ENCODE measurements around the gene RAB34. TPM values are rescaled to one million over a fixed set of nuclear protein-coding genes. Genes with fewer than 3 reads are reported as not detected.
A peak's percentile ranks its signal among the peaks of the same experiment; 100 is the strongest.

RAB34 gene, protein sequence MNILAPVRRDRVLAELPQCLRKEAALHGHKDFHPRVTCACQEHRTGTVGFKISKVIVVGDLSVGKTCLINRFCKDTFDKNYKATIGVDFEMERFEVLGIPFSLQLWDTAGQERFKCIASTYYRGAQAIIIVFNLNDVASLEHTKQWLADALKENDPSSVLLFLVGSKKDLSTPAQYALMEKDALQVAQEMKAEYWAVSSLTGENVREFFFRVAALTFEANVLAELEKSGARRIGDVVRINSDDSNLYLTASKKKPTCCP
- polyA plus RNA-seq (ENCODE audit: insufficient read length in 4 of 4), result 100 to 1,000 TPM; 179 to 191 (median 185) TPM

- peak in 2 of 4 donors; percentile 87 to 90 for DNase-seq (ENCODE audit: low read depth in 4 of 4, low spot score in 3 of 4)
Observed at GRCh38 chr17:28717578-28718332, at the start of gene RAB34. Gene RAB34 (minus strand): TSS chr17:28717868. CDS start chr17:28717266, 602 bp downstream.

DNA sequence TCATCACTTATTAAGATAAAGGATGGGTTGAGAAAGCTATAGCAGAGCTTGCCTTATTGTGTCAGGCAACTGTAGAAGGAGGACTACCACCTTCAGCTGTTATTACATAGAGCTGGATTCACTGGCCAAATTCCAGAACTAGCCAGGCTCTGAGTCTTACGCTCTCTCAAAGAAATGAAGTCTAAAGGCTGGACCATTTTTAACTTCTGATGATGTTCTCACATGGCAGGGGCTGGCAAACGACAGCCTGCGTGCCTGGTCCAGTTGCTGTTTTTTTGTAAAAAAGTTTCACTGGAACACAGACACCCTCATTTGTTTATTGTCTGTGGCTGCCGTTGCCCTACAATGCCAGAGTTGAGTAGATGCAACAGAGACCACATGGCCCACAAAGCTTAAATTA is 47.4 kb upstream of the RAB34 start:
- DNase-seq (ENCODE audit: low read depth in 4 of 4, low spot score in 3 of 4), result no peak

GRCh38 chr17:28763804-28764266 is 46.2 kb upstream of the RAB34 start:
- peak in 1 of 4 donors; percentile 29 for DNase-seq (ENCODE audit: low read depth in 4 of 4, low spot score in 3 of 4)

GRCh38 chr17:28763137-28763799 is 45.6 kb upstream of the RAB34 start:
- no peak for DNase-seq (ENCODE audit: low read depth in 4 of 4, low spot score in 3 of 4)

DNA sequence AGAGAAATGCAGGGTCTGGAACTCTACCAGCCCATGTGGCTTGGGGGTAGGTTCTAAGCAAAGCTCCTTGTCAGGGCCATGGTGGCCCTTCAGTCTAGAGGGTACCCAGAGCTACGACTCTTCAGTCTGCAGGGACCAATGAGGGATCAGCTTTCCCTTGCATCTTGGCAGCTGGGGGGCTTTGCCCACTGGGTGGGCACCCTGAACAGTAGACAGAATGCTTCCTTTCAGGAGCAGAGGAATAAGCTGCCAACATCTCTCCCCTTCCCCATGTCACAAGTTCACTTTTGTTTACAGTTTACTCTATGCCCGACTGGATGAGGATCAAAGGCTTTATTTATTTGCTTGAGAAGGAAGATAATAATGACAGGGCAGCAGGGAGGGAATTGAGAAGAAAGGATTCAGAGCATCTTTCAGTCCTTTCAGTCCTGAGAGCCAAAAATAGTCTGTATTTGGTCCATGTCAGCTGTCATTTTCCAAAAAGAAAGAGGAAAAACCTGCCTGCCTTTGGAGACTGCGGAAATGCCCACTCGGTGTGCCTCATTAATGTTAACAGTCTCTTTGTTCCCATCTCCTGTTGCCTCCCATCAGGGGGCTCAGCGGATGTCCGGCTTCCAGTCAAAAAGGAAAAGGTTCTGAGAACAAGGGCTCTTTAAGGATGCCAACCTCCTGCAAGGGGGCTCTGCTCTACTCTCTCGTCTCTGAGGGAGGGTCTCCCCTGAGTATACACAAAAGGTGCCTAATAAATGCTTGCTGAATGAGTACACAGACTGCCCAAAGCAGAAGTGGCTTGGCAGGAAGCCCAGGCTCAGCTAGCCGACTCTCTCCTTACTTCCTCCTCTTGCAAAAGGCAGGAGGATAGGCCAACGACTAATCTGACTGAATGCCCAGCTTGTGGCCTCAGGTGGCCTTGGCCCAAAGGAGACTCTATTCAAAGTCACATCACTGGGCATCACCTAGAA is 43.2 kb upstream of the RAB34 start:
- no peak for DNase-seq (ENCODE audit: low read depth in 4 of 4, low spot score in 3 of 4)

GRCh38 chr17:28759256-28759865 is 41.7 kb upstream of the RAB34 start:
- no peak for DNase-seq (ENCODE audit: low read depth in 4 of 4, low spot score in 3 of 4)

DNA sequence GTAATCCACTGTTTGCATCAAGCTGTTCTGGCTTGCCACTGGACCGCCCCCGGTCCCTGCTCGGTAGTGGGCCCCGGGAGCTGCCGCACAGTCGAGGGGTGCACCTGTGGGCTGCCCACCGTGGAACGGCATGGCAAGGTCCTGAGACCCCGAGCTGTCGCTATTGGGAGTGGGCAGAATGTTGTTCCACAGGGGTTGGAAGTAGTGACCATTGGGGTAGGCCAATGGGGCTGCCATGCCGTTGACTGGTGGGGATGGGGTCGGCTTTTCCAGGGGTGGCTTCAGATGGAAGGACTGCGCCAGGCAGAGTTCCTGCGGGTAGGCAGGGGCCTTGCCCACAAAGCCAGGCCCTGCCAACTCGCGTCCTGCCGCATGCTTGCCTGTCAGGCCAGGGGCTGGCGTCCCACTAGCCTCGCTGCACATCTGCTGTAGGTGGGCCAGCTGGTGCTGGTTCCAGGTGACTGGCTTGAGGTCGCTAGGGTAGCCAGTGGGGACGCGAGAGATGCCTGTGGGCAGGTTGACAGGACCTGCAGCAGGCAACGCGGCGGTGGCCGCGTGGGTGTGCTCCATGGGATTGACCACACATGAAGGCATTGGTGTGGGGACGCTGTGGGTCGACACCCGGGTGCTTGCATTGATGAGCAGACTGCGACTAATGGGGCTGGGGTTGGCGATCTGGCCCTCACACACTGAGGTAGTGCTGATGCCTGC is 40.9 kb upstream of the RAB34 start:
- DNase-seq (ENCODE audit: low read depth in 4 of 4, low spot score in 3 of 4), result no peak

DNA sequence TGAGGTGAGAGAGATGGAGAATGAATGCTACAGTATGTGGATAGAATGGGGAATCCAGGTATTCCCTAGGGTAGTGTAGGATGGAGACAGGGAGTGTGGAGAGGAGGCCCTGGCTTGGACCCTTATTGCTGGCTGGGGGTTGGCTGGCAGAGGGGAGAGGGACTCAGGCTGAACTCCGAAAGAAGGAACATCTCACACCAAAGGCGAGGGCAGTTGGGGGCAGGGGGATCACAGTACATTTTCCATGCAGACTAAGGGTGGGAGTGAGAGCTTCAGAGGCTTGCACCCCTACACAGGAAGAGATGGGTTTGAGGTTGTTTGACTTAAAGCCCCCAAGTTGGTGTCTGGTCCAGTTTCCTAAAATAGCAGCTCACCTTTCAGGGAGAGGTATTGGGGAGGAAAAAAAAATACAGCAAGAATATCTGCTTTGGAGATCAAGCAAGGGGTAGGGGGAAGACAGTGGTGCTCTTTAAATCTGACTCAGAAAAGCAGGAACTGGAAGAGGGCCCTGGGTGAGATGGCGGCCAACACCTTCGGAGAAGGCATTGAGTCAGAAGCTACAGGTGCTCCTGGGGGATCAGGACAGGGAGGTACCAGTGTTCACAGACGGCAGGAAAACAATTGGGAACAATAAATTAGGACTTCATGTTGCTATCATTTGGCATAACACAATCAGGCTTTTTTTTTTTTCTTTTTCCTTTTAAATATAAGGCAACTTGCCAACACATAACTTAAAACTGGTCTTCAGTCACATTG is 38.6 kb upstream of the RAB34 start:
- no peak for DNase-seq (ENCODE audit: low read depth in 4 of 4, low spot score in 3 of 4)

GRCh38 chr17:28755486-28755885 is 37.8 kb upstream of the RAB34 start:
- DNase-seq (ENCODE audit: low read depth in 4 of 4, low spot score in 3 of 4), result no peak

DNA sequence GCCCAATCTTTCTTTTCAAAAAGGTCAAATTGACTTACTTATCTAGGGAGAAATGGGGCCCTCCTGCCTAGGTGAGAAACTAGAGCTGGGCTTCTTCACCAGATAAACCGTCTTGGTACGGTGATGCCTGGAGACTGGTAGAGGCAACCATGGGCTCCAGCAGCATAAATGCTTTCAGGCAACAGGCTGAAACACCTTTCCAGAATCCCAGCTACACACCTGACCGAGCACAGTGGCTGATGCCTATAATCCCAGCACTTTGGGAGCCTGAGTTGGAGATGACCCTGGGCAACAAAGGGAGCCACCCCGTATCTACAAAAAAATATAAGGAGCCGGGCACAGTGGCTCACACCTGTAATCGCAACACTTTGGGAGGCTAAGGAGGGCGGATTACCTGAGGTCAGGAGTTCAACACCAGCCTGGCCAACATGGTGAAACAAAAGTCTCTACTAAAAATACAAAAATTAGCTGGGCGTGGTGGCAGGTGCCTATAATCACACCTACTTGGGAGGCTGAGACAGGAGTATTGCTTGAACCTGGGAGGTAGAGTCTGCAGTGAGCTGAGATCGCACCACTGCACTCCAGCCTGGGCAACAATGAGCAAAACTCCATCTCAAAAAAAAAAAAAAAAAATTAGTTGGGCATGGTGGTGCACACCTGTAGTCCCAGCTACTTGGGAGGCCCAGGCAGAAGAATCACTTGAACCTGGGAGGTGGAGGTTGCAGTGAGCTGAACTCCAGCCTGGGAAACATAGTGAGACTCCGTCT is 34.1 kb upstream of the RAB34 start:
- no peak for DNase-seq (ENCODE audit: low read depth in 4 of 4, low spot score in 3 of 4)

GRCh38 chr17:28750178-28751047 is 32.7 kb upstream of the RAB34 start:
- peak in 2 of 4 donors; percentile 79 to 83 for DNase-seq (ENCODE audit: low read depth in 4 of 4, low spot score in 3 of 4)

GRCh38 chr17:28749516-28750177 is 32.0 kb upstream of the RAB34 start:
- DNase-seq (ENCODE audit: low read depth in 4 of 4, low spot score in 3 of 4), result no peak

DNA sequence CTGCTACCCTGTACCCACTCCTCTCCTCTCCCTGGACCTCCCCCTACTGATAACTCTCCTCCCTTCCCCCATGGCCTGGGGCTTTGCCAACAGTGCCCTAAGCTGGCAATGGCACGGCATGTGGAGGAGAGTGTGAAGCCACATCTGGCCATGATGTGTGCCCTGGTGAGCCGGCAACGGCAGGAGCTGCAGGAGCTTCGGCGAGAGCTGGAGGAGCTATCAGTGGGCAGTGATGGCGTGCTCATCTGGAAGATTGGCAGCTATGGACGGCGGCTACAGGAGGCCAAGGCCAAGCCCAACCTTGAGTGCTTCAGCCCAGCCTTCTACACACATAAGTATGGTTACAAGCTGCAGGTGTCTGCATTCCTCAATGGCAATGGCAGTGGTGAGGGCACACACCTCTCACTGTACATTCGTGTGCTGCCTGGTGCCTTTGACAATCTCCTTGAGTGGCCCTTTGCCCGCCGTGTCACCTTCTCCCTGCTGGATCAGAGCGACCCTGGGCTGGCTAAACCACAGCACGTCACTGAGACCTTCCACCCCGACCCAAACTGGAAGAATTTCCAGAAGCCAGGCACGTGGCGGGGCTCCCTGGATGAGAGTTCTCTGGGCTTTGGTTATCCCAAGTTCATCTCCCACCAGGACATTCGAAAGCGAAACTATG is 31.3 kb upstream of the RAB34 start:
- DNase-seq (ENCODE audit: low read depth in 4 of 4, low spot score in 3 of 4), result no peak

- DNase-seq (ENCODE audit: low read depth in 4 of 4, low spot score in 3 of 4), result no peak
Observed at GRCh38 chr17:28747801-28748750, 30.4 kb upstream of the RAB34 start.

All from left renal pelvis (tissue), 4 donors.